Caco-2 (cell line): ENCODE measurements around the gene IGSF21. TPM values are rescaled to one million over a fixed set of nuclear protein-coding genes. Genes with fewer than 3 reads are reported as not detected.
A peak's percentile ranks its signal among the peaks of the same experiment; 100 is the strongest.

Experiments used
- BruUV-seq: library from RNA; stranded (reverse); fragments of 400-500 nt; replicated peaks from 2 replicates; lab custom pipeline; 2021; lab: Mats Ljungman, UMichigan
- CTCF ChIA-PET: fragments of 300-600 bp; sonication (Branson Sonifier 250); formaldehyde crosslinking; loops from one replicate; lab custom pipeline; 2022; ENCODE audit warnings: antibody characterized with exemption; lab: Charles Lee
- POLR2A ChIA-PET: fragments of 300-600 bp; sonication (Branson Sonifier 250); formaldehyde crosslinking; loops from one replicate; lab custom pipeline; 2022; ENCODE audit warnings: antibody characterized with exemption; lab: Charles Lee
- DNase-seq, 2 experiments: peaks; one replicate each; pipeline versions ENCODE4 v3.0.0 to v3.0.0-alpha.2; 2020 to 2022
- H3K27me3 ChIP-seq: replicated peaks from 2 replicates; pipeline ENCODE4 v1.6.0; 2011; ENCODE audit warnings: low read length; ENCODE audit not compliant: control insufficient read depth, insufficient read depth
- H3K36me3 ChIP-seq: 2 replicates; pipeline ENCODE4 v1.5.1; 2011; ENCODE audit warnings: low read length; ENCODE audit not compliant: control insufficient read depth, insufficient read depth
- H3K4me1 ChIP-seq: fragments of 250-450 bp; sonication (Bioruptor Pico); 2 replicates; pipeline ENCODE4 v1.5.1; 2020; ENCODE audit warnings: mild to moderate bottlenecking
- H3K4me3 ChIP-seq: 2 replicates; pipeline ENCODE4 v1.5.1; 2011; ENCODE audit warnings: low read depth, mild to moderate bottlenecking, control low read depth, low read length
- H3K9me3 ChIP-seq: fragments of 250-450 bp; sonication (Bioruptor Pico); 2 replicates; pipeline ENCODE4 v1.5.1; 2020; ENCODE audit warnings: mild to moderate bottlenecking, moderate library complexity
- H3K27ac Mint-ChIP-seq: one replicate; pipeline ENCODE4 v1.8.0; 2022; ENCODE audit warnings: mixed read lengths; ENCODE audit not compliant: unreplicated experiment
- H3K27me3 Mint-ChIP-seq: one replicate; pipeline ENCODE4 v1.8.0; 2022; ENCODE audit warnings: mixed read lengths; ENCODE audit not compliant: insufficient read depth, unreplicated experiment
- H3K36me3 Mint-ChIP-seq: one replicate; pipeline ENCODE4 v1.8.0; 2022; ENCODE audit warnings: mild to moderate bottlenecking, mixed read lengths; ENCODE audit not compliant: insufficient read depth, unreplicated experiment
- H3K4me1 Mint-ChIP-seq: one replicate; pipeline ENCODE4 v1.8.0; 2022; ENCODE audit warnings: low read depth, mixed read lengths; ENCODE audit not compliant: unreplicated experiment
- H3K4me3 Mint-ChIP-seq: one replicate; pipeline ENCODE4 v1.8.0; 2022; ENCODE audit warnings: mild to moderate bottlenecking, moderate library complexity, mixed read lengths; ENCODE audit not compliant: unreplicated experiment
- H3K9me3 Mint-ChIP-seq: one replicate; pipeline ENCODE4 v1.8.0; 2022; ENCODE audit warnings: mixed read lengths; ENCODE audit not compliant: unreplicated experiment
- CTCF ChIP-seq, 2 experiments: fragments of 200-600 bp in 1 of 2; IDR thresholded peaks; 1 replicate in 1 of 2; 2 replicates in 1 of 2; pipeline versions ENCODE4 v1.5.1 to v1.8.0; 2011 to 2022; ENCODE audit warnings: antibody characterized with exemption in 1 of 2, control low read depth in 1 of 2, inconsistent platforms in 1 of 2, low read depth in 1 of 2, low read length in 1 of 2, mild to moderate bottlenecking in 1 of 2, moderate library complexity in 1 of 2; ENCODE audit not compliant: insufficient read depth in 1 of 2, severe bottlenecking in 1 of 2, unreplicated experiment in 1 of 2
- intact Hi-C: fragments of 100-400 bp; cut with micrococcal nuclease; formaldehyde crosslinking; loops from one replicate; pipeline ENCODE4 v1.10.0; 2022; ENCODE audit not compliant: unreplicated experiment
- total RNA-seq: library from RNA; stranded (reverse); gene quantifications from 2 replicates; pipeline ENCODE4 v1.2.3, GENCODE V29; 2022

Gene IGSF21
- total RNA-seq, 1 experiment from 2014 or later, result not detected

- ChIA-PET CTCF (no interaction called here), POLR2A (no interaction called here)
- Histone ChIP-seq H3K27me3 (no peaks in the 10 kb centered on the region), H3K4me1 (peaks cover 22% of the 10 kb centered on the region), H3K4me3 (no peak overlapping the region), H3K9me3 (peaks cover 8% of the 10 kb centered on the region), H3K36me3 (no peaks in the 10 kb centered on the region)
- Mint-ChIP-seq H3K27ac (no peak overlapping the region), H3K4me1 (peaks cover 13% of the 10 kb centered on the region), H3K9me3 (peaks cover 30% of the 10 kb centered on the region), H3K27me3 (no peaks in the 10 kb centered on the region), H3K36me3 (peaks cover 12% of the 10 kb centered on the region), H3K4me3 (no peak overlapping the region)
- DNase-seq, result no peak
- no TSS peak for BruUV-seq
- no peak for TF ChIP-seq CTCF (IDR thresholded peaks at IDR 0.05; ENCODE audit: insufficient read depth in 1 of 2, low read depth in 1 of 2, low read length in 1 of 2, severe bottlenecking in 1 of 2, unreplicated experiment in 1 of 2)
- intact Hi-C loops, result no loop called here
These were observed 303.7 kb downstream of the IGSF21 start for GRCh38 chr1:18411321-18411720.

- ChIA-PET POLR2A (no interaction called here), CTCF (no interaction called here)
- H3K4me3 Mint-ChIP-seq, result no peak overlapping the region
- H3K4me3 ChIP-seq, result no peak overlapping the region
- H3K27me3 Mint-ChIP-seq, result no peaks in the 10 kb centered on the region
- H3K9me3 ChIP-seq, result peaks cover 8% of the 10 kb centered on the region
- H3K27ac Mint-ChIP-seq, result no peak overlapping the region
- intact Hi-C loops, result no loop called here
- H3K4me1 Mint-ChIP-seq, result peaks cover 19% of the 10 kb centered on the region
- H3K36me3 Mint-ChIP-seq, result peaks cover 12% of the 10 kb centered on the region
- no peak for TF ChIP-seq CTCF (IDR thresholded peaks at IDR 0.05; ENCODE audit: insufficient read depth in 1 of 2, low read depth in 1 of 2, low read length in 1 of 2, severe bottlenecking in 1 of 2, unreplicated experiment in 1 of 2)
- BruUV-seq, result no TSS peak
- DNase-seq, result no peak
- H3K9me3 Mint-ChIP-seq, result peaks cover 30% of the 10 kb centered on the region
- no peaks in the 10 kb centered on the region for H3K36me3 ChIP-seq
- H3K27me3 ChIP-seq, result no peaks in the 10 kb centered on the region
- peaks cover 29% of the 10 kb centered on the region for H3K4me1 ChIP-seq
These were observed 304.4 kb downstream of the IGSF21 start for GRCh38 chr1:18411820-18412641.

- H3K27me3 Mint-ChIP-seq, result no peaks in the 10 kb centered on the region
- Histone ChIP-seq H3K4me1 (peaks cover 34% of the 10 kb centered on the region), H3K27me3 (no peaks in the 10 kb centered on the region), H3K4me3 (no peak overlapping the region), H3K9me3 (peaks cover 8% of the 10 kb centered on the region), H3K36me3 (no peaks in the 10 kb centered on the region)
- no peak for DNase-seq
- no TSS peak for BruUV-seq
- H3K9me3 Mint-ChIP-seq, result peaks cover 30% of the 10 kb centered on the region
- intact Hi-C loops, result no loop called here
- no peak overlapping the region for H3K4me3 Mint-ChIP-seq
- peaks cover 12% of the 10 kb centered on the region for H3K36me3 Mint-ChIP-seq
- ChIA-PET CTCF (no interaction called here), POLR2A (no interaction called here)
- H3K27ac Mint-ChIP-seq, result peak overlapping the region; percentile 38
- H3K4me1 Mint-ChIP-seq, result peaks cover 27% of the 10 kb centered on the region
- no peak for TF ChIP-seq CTCF (IDR thresholded peaks at IDR 0.05; ENCODE audit: insufficient read depth in 1 of 2, low read depth in 1 of 2, low read length in 1 of 2, severe bottlenecking in 1 of 2, unreplicated experiment in 1 of 2)
These were observed 305.3 kb downstream of the IGSF21 start for GRCh38 chr1:18412882-18413353.
